GM20431 (cell line): ENCODE data around the gene CUX1.
"Not testable (repeated sequence)": the region's sequence is repeated elsewhere in the genome, so short reads cannot be mapped to it uniquely, and the experiment has no call there.

Experiments
- in situ Hi-C: fragments of 300-500 bp; cut with MseI, MboI; formaldehyde crosslinking; loops from one replicate; pipeline ENCODE4 v1.15.0; 2020; ENCODE audit warnings: low sequenced_read_pairs; ENCODE audit not compliant: unreplicated experiment

The CUX1 gene

DNA sequence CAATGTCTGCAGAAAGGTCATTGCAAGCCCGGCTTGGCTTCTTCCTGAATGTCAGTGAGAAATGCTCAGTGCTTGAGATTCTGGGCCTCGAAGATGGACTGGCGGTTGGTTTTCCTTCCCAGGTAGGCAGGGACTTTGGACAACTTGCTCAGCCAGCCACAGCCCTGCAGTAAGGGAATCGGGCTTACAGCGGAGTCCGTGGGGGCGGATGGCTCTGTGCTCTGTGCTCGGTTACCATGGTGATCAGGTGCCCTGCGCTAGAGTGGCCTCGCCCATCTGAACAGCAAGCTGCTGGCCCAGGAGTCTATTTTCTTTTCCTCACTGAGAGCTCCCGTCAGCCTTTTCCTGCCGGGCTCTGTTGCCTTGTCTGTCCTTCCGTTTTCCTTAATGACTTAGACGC is 391.4 kb downstream of the CUX1 start:
- in situ Hi-C loops, result no loop called here

DNA sequence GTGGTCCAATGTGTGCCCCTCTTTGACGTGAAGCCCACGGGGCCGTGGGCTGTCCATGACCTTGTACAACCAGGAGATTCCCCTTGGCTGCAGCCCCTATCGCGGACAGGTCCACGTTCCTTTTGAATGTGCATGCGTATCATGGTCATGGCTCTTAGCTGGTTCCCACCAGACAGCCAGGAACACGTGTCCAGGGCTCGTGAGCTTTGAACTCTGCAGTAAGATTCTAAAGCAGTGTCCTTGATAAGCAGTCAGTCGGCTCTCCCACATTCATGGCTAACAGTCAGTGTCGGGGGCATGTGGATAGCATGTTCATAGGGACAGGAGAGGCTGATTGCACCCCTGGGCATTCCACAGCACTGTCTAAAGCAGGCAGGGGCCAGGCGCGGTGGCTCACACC is 393.4 kb downstream of the CUX1 start:
- in situ Hi-C loops, result no loop called here

DNA sequence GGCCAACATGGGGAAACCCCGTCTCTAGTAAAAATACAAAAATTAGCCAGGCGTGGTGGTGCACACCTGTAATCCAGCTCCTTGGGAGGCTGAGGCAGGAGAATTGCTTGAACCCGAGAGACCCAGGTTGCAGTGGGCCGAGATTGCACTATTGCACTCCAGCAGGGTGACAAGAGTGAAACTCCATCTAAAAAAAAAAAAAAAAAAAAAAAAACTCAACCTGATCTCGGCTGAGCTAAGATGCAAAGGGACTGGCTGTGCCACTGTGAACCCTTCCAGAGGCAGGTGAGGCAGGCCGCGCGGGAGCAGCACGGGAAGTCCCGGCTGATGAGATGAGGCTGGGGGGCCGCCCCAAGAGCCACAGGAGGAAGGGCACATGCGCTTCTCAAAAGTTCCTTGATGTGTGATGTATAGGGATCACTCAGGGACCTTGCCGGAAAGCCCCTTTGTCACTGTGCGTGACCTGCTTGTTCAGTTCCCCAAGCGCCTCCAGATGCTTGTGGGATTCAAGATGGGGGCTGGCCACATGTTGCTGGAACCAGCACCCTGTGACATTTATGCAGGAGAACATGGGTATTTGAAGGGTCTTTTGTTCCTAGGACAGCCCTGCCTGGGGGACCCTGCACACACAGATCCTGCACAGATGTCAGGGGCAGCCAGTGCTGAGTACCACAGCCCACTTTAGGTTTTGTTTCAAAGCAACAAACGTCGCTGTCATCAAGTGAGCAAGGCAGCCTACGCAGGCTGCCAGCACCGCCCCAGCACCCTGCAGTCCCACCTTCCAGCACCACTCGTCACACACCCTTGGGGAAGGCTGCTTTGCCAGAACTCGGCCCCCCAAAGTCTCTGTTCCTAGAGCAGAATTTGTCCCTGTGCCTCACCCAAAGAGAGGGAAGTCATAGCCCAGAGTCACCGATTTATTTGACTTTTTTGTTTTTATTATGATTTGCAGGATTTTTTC is 394.4 kb downstream of the CUX1 start:
- in situ Hi-C loops, result no loop called here

DNA sequence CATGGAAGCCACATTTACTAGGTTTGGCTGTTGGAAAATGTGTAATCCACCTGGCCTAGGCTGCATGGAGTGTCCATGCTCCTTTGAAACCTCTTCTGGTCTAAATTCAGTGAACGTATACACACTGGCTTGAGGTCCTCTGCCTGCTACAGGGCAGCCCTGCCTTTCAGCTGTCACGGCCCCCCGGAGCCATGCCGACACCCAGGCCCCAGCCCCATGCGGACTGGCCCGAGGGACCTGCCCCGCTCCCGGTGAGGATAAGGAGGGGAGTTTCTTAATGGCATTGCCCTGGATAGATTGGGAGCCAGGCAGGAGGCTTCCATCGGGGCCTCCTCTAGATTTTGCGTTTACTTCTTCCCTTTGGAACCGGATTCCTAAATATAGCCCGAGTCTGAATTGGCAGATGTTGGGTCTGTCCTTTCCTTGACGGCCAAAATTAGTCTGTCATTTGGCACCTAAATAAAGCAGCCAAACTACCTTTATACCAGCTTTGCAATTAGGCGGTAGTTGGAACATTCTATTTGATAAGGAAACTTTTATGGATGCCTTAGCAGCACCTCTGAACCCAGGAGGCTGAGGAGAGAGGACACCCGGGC is 397.1 kb downstream of the CUX1 start:
- in situ Hi-C loops, result no loop called here

DNA sequence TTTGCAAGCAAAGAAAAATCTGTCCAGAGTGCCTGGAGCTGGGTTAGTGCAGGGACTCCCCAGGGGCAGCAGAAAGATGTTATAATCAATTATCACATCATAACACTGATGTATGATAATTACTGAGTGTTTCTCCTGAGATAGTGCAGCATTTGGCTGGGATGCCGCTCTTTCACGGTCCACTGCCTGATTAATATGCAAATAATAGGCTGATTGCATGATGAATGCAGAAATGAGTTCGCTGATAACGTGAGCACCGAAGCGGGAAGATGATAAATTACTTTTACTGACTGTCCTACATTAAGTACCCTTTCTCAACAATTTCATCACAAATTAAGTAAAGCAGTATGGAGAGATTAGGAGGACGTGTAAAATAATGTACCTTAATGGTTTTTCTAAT is 397.8 kb downstream of the CUX1 start:
- in situ Hi-C loops, result no loop called here

DNA sequence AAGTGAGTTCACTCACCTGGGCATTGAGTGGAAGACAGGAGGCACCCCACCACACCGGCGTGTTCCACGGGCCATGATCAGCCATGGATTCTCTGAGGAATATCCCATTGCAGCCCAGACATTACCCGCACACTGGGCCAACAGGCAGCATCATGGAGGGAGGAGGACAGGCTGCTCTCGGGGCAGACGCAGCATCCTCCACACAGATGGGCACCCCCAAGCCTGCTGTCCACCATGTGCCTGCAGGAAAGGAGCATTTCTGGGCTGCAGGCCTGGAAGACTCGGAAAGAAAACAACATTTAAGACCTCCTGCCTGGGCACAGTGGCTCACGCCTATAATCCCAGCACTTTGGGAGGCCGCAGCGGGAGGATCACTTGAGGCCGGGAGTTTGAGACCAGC is 398.3 kb downstream of the CUX1 start:
- in situ Hi-C loops, result no loop called here

DNA sequence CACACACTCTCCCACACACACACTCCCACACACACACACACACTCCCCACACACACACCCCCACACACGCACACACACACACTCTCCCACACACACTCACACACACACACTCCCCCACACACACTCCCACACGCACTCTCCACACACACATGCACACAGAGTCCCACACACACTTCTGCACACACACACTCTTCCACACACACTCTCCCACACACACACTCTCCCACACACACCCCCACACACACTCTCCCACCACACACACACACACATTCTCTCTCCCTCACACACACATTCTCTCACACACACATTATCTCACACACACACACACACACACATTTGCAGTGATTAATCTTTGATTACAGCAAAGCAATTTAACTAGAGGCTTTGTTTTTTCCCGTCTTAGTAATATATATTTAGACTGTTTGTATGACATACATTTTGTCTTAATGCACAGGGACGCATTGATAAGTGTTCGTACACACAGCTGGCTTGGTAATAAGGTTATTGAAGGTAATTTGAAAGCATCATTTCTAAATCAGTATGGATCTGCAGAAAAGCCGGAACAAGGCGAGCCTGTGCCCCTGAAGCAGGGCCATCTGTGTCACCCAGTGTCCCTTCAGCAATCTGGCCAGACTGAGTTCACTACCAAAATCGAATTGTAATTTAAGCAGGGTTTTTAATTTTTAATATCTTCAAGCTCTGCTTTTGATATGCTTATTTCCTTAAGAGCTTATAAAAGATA is 399.3 kb downstream of the CUX1 start:
- in situ Hi-C loops, result no loop called here

DNA sequence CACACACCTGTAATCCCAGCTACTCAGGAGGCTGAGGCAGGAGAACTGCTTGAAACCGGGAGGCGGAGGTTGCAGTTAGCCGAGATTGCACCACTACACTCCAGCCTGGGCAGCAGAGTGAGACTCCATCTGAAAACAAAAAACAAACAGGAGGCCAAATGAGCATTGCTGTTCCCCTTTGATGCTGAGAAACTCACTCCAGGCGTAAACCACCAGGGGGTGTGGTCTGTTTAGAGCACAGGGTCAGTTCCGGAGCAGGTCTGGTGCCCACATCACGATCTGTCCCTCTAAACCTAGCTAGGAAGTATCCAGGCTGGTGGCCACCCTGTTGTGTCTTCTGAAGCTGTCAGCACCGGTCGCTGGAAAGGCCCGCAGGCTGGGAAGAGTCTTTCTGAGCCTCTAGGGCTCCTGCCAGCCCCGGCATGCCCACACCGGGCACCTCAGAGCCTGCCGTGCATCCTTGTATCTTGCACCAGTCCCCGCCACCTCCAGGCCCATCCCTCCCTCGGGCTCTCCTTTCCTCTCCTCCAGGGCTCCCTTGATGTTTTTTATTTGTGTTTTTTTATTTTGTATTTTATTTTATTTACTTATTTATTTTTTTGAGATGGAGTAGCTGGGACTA is 402.9 kb downstream of the CUX1 start:
- in situ Hi-C loops, result no loop called here

DNA sequence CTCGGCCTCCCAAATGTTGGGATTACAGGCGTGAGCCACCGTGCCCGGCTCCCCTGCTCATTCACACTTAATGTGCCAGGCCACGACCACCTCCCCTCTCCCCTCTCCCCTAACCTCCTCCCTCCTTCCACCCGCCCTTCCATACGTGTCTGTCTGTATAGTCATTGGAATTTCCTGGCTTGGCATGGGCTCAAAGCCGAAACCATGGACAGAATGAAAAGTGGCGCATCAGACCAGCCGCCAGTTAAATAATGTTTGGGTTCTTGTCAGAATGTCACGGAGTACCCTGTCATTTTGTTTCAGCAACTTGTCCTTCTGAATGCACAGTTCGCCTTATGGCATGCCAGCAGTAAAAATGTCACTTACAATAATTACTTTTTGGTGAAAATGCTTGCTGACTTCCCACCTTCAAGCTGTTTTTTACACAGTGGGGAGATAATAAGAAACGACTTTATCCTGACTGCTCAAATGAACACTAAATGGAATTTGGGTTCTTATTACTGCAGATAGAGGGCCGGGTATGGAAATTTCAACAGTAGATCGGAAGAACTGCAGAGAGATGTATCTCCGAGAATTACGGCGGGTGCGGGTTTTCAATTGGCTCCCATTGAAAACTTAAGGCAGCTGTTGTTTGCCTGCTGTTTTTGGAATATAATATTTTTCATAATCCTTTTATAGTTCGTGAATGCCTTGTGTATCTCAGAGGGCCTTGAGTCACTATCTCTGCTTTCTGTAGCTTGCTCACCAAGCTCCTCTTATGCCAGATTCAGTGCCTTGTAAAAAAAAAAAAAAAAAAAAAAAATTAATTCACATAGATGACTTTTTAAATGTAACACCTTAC is 403.8 kb downstream of the CUX1 start:
- in situ Hi-C loops, result no loop called here

DNA sequence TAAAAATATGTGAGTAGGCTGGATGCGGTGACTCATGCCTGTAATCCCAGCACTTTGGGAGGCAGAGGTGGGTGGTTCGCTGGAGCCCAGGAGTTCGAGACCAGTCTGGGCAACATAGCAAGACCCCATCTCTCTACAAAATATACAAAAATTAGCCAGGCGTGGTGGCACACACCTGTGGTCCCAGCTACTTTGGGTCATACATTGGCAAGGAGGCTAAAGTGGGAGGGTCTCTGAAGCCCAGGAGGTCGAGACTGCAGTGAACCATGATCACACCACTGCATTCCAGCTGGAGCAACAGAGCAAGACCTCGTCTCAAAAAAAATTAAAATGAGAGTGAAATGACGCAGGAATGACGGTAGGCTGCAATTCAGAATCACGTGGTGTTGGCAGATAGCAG is 404.5 kb downstream of the CUX1 start:
- in situ Hi-C loops, result no loop called here

DNA sequence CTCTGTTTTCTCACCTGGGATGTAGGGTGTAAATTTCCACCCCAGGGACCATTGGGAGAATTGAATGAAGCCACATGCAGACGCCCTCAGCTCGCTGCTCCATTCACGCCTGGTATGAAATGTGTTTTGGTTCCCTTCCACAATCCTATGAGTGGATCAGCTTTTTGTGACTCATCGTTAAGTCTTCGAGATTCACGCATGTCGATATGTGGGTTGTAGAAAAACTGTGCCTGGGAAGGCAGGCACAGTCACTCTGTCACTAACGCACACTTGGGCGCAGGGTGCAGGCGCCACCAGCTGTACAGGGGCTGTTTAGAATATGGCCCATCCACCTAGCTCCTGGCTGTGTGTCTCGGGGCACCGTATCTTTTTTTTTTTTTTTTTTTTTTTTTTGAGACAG is 405.0 kb downstream of the CUX1 start:
- in situ Hi-C loops, result no loop called here

DNA sequence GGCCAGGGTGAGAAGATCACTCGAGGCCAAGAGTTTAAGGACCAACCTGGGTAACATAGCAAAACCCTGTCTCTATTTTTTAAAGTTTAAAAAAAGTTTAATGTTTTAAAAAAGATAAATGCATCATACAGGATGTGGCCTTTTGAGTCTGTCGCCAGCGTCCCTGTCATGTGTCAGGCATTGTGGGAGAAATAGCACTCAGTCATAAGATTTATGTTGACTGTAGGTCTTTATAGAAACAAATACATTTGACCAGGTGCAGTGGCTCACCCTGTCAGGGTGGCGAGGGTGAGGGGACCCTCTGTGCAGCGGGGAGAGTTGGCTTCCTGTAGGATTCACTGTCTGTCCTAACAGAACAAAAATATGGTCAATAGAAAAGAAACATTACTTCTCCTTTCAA is 405.8 kb downstream of the CUX1 start:
- in situ Hi-C loops, result no loop called here

DNA sequence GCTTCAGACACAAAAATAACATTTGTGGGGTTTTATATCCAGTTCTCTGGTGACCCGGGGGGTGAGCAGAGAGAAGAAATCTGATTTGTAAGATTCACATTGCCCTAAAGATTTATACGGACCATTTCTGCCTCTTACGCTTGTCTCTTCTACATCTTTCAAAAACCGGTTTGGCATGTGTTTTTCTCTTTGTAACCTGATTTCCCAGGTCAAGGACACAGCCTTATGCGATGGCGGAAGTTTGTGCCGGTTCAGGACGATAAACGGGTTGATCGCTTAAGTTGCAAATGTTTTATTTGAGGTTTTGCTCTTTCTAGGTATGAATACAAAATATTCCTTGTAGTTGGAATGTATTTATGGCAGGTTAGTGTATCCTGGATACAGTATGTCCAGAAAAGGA is 407.6 kb downstream of the CUX1 start:
- in situ Hi-C loops, result no loop called here

DNA sequence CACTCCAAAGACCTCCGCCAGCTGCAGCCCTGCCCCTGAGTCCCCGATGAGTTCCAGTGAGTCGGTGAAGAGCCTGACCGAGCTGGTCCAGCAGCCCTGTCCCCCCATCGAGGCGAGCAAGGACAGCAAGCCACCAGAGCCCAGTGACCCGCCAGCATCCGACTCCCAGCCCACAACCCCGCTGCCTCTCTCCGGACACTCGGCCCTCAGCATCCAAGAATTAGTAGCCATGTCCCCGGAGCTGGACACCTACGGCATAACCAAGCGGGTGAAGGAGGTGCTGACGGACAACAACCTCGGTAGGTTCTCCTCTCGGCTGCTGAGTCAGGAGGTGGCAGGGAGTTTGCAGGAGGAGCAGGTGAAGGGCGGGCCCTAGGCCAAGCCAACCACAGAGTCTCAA is 409.9 kb downstream of the CUX1 start:
- in situ Hi-C loops, result no loop called here

DNA sequence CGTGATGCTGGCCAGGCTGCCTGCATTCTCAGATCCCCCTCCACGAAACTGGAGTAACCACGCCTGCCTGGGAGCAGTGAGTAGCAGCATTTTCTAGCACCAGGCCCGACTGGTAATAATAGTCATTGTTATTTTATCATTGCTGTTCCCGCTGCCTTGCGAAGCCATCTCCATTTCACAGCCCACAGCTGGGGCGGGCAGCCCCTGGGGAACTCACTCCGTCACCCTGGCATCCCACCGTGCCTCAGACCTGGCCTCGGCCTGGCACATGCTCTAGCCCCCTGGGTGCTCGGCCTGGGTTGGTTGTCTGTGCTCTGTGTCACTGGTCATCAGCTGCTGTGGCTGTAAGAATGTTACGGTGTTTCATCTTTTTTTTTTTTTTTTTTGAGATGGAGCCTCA is 411.5 kb downstream of the CUX1 start:
- in situ Hi-C loops, result no loop called here

DNA sequence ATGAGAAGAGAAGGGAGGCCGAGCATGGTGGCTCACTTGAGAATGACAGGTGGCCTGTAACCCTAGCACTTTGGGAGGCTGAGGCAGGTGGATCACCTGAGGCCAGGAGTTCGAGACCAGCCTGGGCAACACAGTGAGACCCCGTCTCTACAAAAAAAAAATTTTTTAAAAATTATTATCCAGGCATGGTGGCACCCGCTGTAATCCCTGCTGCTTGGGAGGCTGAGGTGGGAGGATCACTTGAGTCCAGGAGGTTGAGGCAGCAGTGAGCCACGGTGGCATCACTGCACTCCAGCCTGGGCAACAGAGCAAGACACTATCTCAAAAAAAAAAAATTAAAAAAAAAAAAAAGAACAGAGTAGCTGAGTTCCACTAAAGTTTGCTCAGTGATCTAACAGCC is 412.7 kb downstream of the CUX1 start:
- in situ Hi-C loops, result not testable (repeated sequence)

DNA sequence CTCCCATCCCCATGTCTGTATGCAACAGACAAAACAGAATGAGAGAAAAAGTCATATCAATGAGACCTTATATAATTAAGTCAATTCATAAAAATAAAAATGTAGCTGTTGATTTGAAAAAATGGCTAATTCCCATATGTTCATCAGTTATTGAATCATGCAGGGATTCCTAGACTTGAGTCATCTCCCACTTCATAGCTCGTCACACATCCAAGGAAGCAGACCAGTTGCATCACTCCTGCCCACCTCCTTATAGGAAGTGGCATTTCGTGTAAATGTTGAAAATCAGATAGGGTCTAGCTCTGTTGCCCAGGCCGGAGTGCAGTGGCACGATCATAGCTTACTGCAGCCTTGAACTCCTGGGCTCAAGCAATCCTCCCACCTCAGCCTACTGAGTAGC is 413.2 kb downstream of the CUX1 start:
- in situ Hi-C loops, result no loop called here

DNA sequence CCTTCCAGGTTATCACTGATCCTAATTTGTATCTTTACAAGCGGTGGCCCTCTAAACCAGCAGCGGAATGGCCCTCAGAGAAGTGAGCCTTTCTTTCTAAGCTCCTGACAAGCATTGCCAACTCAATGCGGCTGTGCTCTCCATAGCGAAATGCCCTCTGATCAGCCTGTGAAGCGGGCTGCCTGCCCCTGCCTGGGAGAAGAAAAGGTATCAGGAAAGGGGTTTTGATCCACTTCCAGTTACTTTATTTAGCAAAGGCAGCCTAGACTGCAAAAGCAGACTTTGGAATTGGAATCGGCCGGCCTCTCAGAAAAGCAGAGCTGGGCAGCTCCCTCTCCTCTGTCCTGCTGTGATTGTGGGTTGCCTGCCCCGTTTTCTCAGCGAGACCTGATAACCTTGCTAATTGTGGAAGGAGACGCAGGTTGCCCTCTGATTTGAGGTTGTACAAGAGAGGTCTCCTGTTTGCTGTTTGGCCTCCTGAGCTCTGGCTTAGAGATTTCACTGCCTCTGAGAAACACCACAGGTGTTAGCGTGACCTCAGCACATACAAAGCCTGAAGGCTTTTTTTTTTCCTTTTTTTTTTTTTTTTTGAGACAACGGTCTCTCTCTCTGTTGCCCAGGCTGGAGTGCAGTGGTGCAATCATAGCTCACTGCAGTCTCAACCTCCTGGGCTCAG is 415.3 kb downstream of the CUX1 start:
- in situ Hi-C loops, result no loop called here

DNA sequence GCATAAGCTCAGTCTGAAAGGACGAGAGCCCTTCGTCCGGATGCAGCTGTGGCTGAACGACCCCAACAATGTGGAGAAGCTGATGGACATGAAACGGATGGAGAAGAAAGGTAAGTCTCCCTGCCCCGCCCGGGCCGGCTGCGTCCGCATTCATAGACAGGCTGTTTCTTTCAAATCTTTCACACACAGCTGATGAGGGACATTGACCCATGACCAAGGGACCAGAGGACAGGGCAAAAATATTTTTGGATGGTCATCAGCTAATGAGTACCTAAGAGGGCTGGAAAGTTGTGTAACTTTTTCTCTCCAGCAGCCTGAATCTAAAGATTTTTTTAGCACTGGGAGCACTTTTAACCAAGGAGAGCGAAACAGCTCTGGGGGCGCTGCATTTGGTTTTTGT is 416.7 kb downstream of the CUX1 start:
- in situ Hi-C loops, result no loop called here
